Bone marrow (tissue), 2 donors: ENCODE results near the gene PIK3R6.
A peak's percentile ranks its signal among the peaks of the same experiment; 100 is the strongest.

Experiments used
- DNase-seq, 2 donors: peaks; one replicate each; lab custom pipeline; 2025; lab: John Stamatoyannopoulos, UW

The PIK3R6 gene

DNA sequence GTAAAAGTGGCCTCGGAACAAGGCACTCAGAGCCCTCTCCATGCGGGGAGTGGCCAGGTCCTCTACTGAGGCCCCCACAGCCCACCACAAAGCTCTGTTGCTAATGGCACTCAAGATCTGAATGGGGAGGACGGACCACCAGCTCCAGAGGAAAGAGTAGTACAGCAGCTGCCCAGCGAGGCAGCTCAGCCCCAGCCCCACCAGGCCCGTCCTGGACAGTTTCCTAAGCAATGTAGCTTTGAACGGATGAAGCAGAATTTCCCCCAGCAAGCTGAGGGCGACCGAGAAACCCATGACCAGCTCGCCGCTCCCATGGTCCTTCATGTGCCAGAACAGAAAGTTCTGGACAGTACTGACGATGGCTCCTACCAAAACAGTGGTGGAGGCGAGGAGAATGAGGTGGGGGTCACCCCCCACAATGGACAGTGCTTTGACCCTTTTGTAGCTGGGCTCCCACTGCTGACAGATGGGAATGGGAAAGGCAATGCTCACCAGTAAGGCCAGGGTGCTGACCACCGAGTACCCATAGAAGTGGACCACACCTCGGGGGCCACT lies 69.8 kb downstream of the PIK3R6 start:
- DNase-seq = no peak

GRCh38 chr17:8794636-8795035 lies 72.8 kb downstream of the PIK3R6 start:
- DNase-seq = no peak

GRCh38 chr17:8793649-8794048 lies 73.8 kb downstream of the PIK3R6 start:
- peak in 1 of 2 donors; percentile 7 for DNase-seq

- no peak for DNase-seq
Measured at GRCh38 chr17:8792646-8793045, 74.8 kb downstream of the PIK3R6 start.

GRCh38 chr17:8791910-8792270 lies 75.6 kb downstream of the PIK3R6 start:
- DNase-seq = no peak

DNA sequence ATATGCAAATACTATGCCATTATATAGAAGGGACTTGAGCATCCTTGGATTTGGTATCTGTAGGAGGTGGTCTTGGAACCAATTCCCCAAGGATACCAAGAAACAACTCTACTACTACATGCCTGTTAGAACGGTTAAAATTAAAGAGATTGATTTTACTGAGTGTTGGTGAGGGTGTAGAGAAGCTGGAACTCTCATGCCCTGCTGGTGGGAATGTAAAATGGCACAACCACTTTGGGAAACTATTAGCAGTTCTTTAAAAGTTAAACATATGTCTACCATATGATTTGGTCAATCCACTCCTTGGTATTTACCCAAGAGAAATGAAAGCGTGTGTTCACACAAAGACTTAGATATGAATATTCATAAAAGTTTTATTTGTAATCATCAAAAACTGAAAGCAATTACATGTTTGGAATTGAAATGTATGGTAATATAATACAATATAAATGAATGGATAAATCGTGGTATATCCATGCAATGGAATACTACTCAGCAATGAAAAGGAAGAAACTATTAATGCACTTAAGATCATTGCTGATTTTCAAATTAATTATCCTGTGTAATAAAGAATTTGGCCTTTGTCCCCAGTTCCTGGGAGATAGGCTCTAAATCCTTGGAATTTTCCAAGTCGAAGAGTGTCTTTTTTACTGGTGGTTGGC lies 76.1 kb downstream of the PIK3R6 start:
- DNase-seq = no peak

DNA sequence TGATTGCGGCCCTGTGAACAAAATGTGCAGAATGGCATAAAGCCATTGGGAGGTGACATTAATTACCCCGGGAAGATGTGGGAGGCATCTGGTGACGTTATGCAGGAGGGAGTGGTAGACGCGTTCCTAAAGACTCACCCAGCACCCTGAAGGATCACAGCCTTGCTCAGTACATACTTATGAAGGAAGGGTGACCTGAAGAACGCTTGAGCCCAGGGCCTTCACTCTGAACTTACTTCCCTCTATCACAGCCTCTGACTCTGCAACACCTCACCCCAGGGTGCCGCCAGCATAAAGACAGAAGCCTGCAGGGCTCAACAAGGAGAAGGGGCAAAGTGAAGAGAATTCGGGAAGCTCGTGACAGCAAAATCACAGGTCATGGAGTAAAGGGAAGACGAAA lies 77.7 kb downstream of the PIK3R6 start:
- DNase-seq = no peak

DNA sequence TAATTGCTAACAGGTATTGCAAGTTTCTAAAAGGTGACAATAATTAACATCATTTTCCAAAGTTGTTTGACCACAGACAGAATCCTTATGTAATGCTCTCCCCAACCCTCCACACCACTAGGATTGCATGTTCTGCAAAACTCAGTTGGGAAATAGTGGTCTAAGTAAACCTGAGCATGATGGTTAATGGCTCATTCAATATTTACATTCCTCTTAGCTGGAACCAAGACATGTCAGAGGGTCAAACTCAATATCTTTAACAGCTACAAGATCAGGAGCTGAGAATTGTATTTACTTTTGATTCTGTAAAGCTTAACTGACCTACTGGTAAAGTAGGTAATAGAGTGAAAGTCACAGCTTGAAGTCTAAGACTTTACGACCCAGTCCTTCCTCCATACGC lies 78.5 kb downstream of the PIK3R6 start:
- no peak for DNase-seq

DNA sequence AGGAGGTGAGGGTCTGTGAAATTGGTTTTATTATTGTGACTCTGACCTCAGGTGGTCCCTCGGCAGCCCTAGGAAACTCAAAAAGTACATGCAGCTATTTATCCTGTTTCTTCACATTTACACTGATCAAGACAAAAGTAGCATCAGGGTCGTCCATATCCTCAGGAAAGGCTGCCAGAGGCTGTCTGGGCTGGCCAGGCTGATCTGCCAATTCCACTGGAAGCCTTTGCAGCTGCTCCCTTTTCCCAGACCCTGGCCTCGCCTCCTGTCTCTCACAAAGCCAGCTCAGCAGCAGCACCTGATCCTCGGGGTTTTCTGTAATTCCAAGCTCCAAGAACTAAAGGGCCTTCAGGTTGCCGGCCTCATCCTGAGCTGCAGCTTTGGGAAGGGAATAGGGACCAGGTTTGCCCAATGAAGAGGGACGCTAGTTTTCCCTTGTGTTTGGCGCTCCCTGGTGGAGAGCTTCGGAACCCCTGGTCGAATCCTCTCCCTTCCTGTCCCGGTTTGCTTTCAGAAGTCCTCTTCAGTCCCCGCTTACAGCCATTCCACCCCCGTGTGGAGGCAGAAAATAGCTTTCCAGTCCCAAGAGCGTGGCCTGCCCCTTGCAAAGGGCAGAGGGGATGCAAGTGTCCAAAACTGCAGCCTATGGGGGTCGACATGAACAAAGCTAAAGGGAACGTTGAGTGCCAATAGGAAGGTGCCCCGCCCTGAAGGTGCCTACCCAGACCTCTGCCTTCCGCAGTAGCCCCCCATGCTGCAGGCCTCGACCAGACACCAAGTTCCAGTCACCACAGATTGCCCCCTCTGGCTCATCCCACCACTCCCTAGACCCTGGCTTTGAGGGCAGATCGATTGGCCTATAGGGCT lies 81.7 kb downstream of the PIK3R6 start:
- peak; percentile 22 to 52 for DNase-seq

GRCh38 chr17:8782176-8782575 lies 85.3 kb downstream of the PIK3R6 start:
- no peak for DNase-seq

GRCh38 chr17:8781776-8782175 lies 85.7 kb downstream of the PIK3R6 start:
- DNase-seq = no peak

- no peak for DNase-seq
Measured at GRCh38 chr17:8776881-8777280, 90.6 kb downstream of the PIK3R6 start.

GRCh38 chr17:8776248-8776647 lies 91.2 kb downstream of the PIK3R6 start:
- no peak for DNase-seq

- no peak for DNase-seq
Measured at GRCh38 chr17:8766731-8767130, 100.7 kb downstream of the PIK3R6 start.

- DNase-seq = no peak
Measured at GRCh38 chr17:8762012-8762411, 105.5 kb downstream of the PIK3R6 start.

DNA sequence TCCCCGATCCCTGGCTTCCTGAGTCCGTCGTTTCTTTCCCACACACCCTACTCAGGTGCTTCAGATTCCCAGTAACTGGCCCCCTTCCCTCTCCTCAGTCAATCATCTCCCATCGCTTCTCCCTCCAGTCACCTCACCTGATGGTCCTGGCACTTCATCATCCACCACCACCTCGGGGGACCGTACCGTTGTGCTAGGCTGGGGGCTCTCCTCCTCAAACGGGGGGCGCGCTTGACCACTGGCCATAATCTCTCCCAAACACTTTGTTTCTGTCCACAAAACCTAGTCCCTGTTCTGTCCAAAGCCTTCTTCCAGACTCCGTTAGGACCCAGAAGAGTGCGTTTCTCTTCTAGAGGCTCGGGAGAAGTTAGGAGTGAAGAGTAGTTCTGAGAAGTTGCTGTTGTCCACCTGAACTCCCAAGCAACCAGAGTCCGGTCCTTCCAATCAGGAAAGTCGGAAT lies 109.3 kb downstream of the PIK3R6 start, which contains the start of gene SPDYE4:
SPDYE4 (minus strand) TSS at position 410 of the 460 bp plus-strand sequence; CDS start at position 246, 164 bp downstream.
- DNase-seq = no peak

GRCh38 chr17:8757189-8757588 lies 110.3 kb downstream of the PIK3R6 start:
- DNase-seq = no peak

- no peak for DNase-seq
Measured at GRCh38 chr17:8755590-8756255, 111.8 kb downstream of the PIK3R6 start.

- DNase-seq = no peak
Measured at GRCh38 chr17:8754890-8755289, 112.6 kb downstream of the PIK3R6 start.

DNA sequence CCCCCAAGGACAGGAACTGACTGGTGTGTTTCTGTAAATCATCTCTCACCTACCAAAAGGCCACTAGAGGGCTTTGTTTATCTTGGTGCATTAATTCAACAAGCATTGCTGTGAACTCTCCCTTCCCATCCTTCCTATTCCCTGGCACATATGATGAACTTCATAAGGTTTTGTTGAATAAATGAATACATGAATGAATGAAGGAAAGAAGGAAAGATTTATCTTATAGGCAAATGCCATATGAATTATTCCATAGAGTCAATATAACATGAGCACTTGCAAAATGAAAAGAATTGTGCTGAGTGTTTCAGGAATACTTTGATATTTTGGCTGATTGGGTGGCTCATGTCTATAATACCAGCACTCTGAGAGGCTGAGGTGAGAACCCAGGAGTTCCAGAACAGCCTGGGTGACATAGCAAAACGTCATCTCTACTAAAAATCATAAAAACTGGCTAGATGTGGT lies 113.5 kb downstream of the PIK3R6 start:
- no peak for DNase-seq

- DNase-seq = no peak
Measured at GRCh38 chr17:8753136-8753975, 114.1 kb downstream of the PIK3R6 start.
